Upper lobe of right lung (tissue), 1 donor: ENCODE results near the gene TEX261. TPM values are rescaled to one million over a fixed set of nuclear protein-coding genes. Genes with fewer than 3 reads are reported as not detected.

Experiments
- ATAC-seq: fragments of 200-7000 bp; cut with Tn5 transposase; one replicate; pipeline ENCODE4 v1.9.1; 2020; ENCODE audit warnings: mild to moderate bottlenecking, moderate library complexity
- DNase-seq: peaks from one replicate; pipeline ENCODE4 v3.0.0-alpha.2; 2020
- H3K27ac ChIP-seq: fragments of 200-600 bp; one replicate; pipeline ENCODE4 v1.8.0; 2022
- H3K27me3 ChIP-seq: fragments of 200-600 bp; one replicate; pipeline ENCODE4 v1.8.0; 2022; ENCODE audit warnings: mild to moderate bottlenecking
- H3K36me3 ChIP-seq: fragments of 200-600 bp; one replicate; pipeline ENCODE4 v1.8.0; 2022
- H3K4me1 ChIP-seq: fragments of 200-600 bp; one replicate; pipeline ENCODE4 v1.8.0; 2022
- H3K4me3 ChIP-seq: fragments of 200-600 bp; one replicate; pipeline ENCODE4 v1.8.0; 2022; ENCODE audit warnings: mild to moderate bottlenecking
- H3K9me3 ChIP-seq: fragments of 200-600 bp; one replicate; pipeline ENCODE4 v1.8.0; 2022
- CTCF ChIP-seq: fragments of 200-600 bp; IDR thresholded peaks from one replicate; pipeline ENCODE4 v1.8.0; 2022; ENCODE audit warnings: antibody characterized with exemption
- intact Hi-C: fragments of 100-400 bp; cut with DNase I; formaldehyde crosslinking; loops from one replicate; pipeline ENCODE4 v1.11.0; 2022
- total RNA-seq: library from RNA; stranded (reverse); fragmentation: NEBNext Ultra II Directional; extraction: Animal tissue kit (Norgen Biotek cat#: 25700); gene quantifications from one replicate; pipeline ENCODE4 v1.2.1, GENCODE V29; 2021
- donor health status: DM: no; HTN: yes; CAD: no; lungs with severe emphysema.

The TEX261 gene
- total RNA-seq, 1 donor from 2014 or later = 63.1 TPM

- Histone ChIP-seq H3K4me1 (peaks cover 7% of the 10 kb centered on the region), H3K9me3 (no peaks in the 10 kb centered on the region), H3K27ac (no peak overlapping the region), H3K4me3 (peak overlapping the region; percentile 44), H3K36me3 (no peaks in the 10 kb centered on the region), H3K27me3 (peaks cover 18% of the 10 kb centered on the region)
- ATAC-seq (peak; percentile 86), DNase-seq (peak; percentile 84)
- TF ChIP-seq CTCF = peak; percentile 83
- intact Hi-C loops = no loop called here
Measured at GRCh38 chr2:70964596-70965386, 29.9 kb downstream of the TEX261 start.

GRCh38 chr2:70964133-70964532, 30.5 kb downstream of the TEX261 start:
- DNase-seq = no peak
- H3K4me1 ChIP-seq = peaks cover 7% of the 10 kb centered on the region
- peaks cover 18% of the 10 kb centered on the region for H3K27me3 ChIP-seq
- no peak for TF ChIP-seq CTCF
- no peak overlapping the region for H3K27ac ChIP-seq
- no peak for ATAC-seq
- intact Hi-C loops = no loop called here
- no peaks in the 10 kb centered on the region for H3K36me3 ChIP-seq
- H3K4me3 ChIP-seq = no peak overlapping the region
- no peaks in the 10 kb centered on the region for H3K9me3 ChIP-seq

- Histone ChIP-seq H3K36me3 (no peaks in the 10 kb centered on the region), H3K4me1 (peaks cover 7% of the 10 kb centered on the region), H3K4me3 (no peak overlapping the region), H3K27ac (no peak overlapping the region), H3K9me3 (no peaks in the 10 kb centered on the region), H3K27me3 (peaks cover 18% of the 10 kb centered on the region)
- intact Hi-C loops = no loop called here
- no peak for TF ChIP-seq CTCF
- ATAC-seq (no peak), DNase-seq (peak; percentile 61)
Measured at GRCh38 chr2:70962885-70963878, 31.5 kb downstream of the TEX261 start.

- H3K4me1 ChIP-seq = peaks cover 7% of the 10 kb centered on the region
- intact Hi-C loops = no loop called here
- H3K4me3 ChIP-seq = no peak overlapping the region
- no peak overlapping the region for H3K27ac ChIP-seq
- ATAC-seq = no peak
- no peaks in the 10 kb centered on the region for H3K9me3 ChIP-seq
- peaks cover 18% of the 10 kb centered on the region for H3K27me3 ChIP-seq
- TF ChIP-seq CTCF = no peak
- DNase-seq = peak; percentile 49
- no peaks in the 10 kb centered on the region for H3K36me3 ChIP-seq
Measured at GRCh38 chr2:70962211-70962884, 32.3 kb downstream of the TEX261 start.

GRCh38 chr2:70961648-70961994, 33.1 kb downstream of the TEX261 start:
- DNase-seq (no peak), ATAC-seq (no peak)
- Histone ChIP-seq H3K4me1 (peaks cover 7% of the 10 kb centered on the region), H3K27ac (no peak overlapping the region), H3K27me3 (peaks cover 18% of the 10 kb centered on the region), H3K9me3 (no peaks in the 10 kb centered on the region), H3K4me3 (no peak overlapping the region), H3K36me3 (no peaks in the 10 kb centered on the region)
- intact Hi-C loops = no loop called here
- TF ChIP-seq CTCF = no peak
